GM12878 (cell line): ENCODE measurements around the gene CCDC61.

Experiments
- ATF3 ChIP-seq: IDR thresholded peaks from 2 replicates; pipeline ENCODE4 v1.6.1; 2011; ENCODE audit warnings: low read depth, mild to moderate bottlenecking, low read length, moderate library complexity, borderline replicate concordance; ENCODE audit errors: extremely low read depth
- CBFB ChIP-seq: IDR thresholded peaks from 2 replicates; pipeline ENCODE4 v1.6.1; 2016; ENCODE audit warnings: antibody characterized with exemption, low read depth
- EP300 ChIP-seq, 2 experiments: fragments of 150-350 bp in 1 of 2; IDR thresholded peaks; 2 replicates each; pipeline ENCODE4 v1.6.1; 2011 to 2012; ENCODE audit warnings: low read depth in 2 of 2, low read length in 2 of 2, borderline replicate concordance in 1 of 2, improper control_type of control experiment in 1 of 2, inconsistent platforms in 1 of 2; ENCODE audit not compliant: control insufficient read depth in 1 of 2
- MAX ChIP-seq: IDR thresholded peaks from 2 replicates; pipeline ENCODE4 v1.6.1; 2012; ENCODE audit warnings: low read depth, low read length, improper control_type of control experiment
- POLR2AphosphoS5 ChIP-seq: IDR thresholded peaks from 2 replicates; pipeline ENCODE4 v1.6.1; 2011; ENCODE audit warnings: mild to moderate bottlenecking, low read length, inconsistent platforms
- SRF ChIP-seq, 2 experiments: IDR thresholded peaks; 2 replicates each; pipeline ENCODE4 v1.6.1; 2011; ENCODE audit warnings: low read depth in 2 of 2, low read length in 2 of 2, mild to moderate bottlenecking in 1 of 2, moderate library complexity in 1 of 2

- TF ChIP-seq POLR2AphosphoS5: no peak
- TF ChIP-seq EP300 (IDR thresholded peaks at IDR 0.05; ENCODE audit: borderline replicate concordance in 1 of 2, control insufficient read depth in 1 of 2, low read depth in 2 of 2, low read length in 2 of 2): no peak
- TF ChIP-seq MAX: no peak
- no peak for TF ChIP-seq CBFB
- no peak for TF ChIP-seq ATF3
- TF ChIP-seq SRF (IDR thresholded peaks at IDR 0.05; ENCODE audit: low read depth in 2 of 2, low read length in 2 of 2): no peak
These were observed 11.1 kb downstream of the CCDC61 start for GRCh38 chr19:46006411-46006810.
